Stimulated activated CD4-positive, alpha-beta T cell treated with anti-CD3 and anti-CD28 coated beads, Interleukin-12 subunit alpha, Interleukin-12 subunit beta, amount 100 ng/mL, for 24 hours (primary cell): ENCODE results near the gene GSG1L.
"Not testable (repeated sequence)": the region's sequence is repeated elsewhere in the genome, so short reads cannot be mapped to it uniquely, and the experiment has no call there.

ENCODE experiments used
- DNase-seq, 2 experiments: peaks; one replicate each; pipeline ENCODE4 v3.0.0-alpha.2; 2020; ENCODE audit warnings: low read depth in 2 of 2

GSG1L gene

GRCh38 chr16:27980919-27981700, 82.4 kb downstream of the GSG1L start:
- DNase-seq, result no peak

GRCh38 chr16:27980076-27980775, 83.3 kb downstream of the GSG1L start:
- DNase-seq, result no peak

- not testable (repeated sequence) for DNase-seq
Measured at GRCh38 chr16:27979668-27980067, 83.8 kb downstream of the GSG1L start.

GRCh38 chr16:27978876-27979275, 84.6 kb downstream of the GSG1L start:
- DNase-seq, result no peak

GRCh38 chr16:27977966-27978365, 85.5 kb downstream of the GSG1L start:
- DNase-seq, result no peak

- no peak for DNase-seq
Measured at GRCh38 chr16:27976990-27977389, 86.5 kb downstream of the GSG1L start.

- DNase-seq, result no peak
Measured at GRCh38 chr16:27974896-27975540, 88.5 kb downstream of the GSG1L start.

GRCh38 chr16:27973678-27974077, 89.8 kb downstream of the GSG1L start:
- no peak for DNase-seq

- peak; percentile 5 to 35 for DNase-seq
Measured at GRCh38 chr16:27972500-27972899, 91.0 kb downstream of the GSG1L start.

GRCh38 chr16:27969574-27969973, 93.9 kb downstream of the GSG1L start:
- no peak for DNase-seq

- no peak for DNase-seq
Measured at GRCh38 chr16:27967169-27967568, 96.3 kb downstream of the GSG1L start.

GRCh38 chr16:27966756-27967155, 96.8 kb downstream of the GSG1L start:
- no peak for DNase-seq

- DNase-seq, result no peak
Measured at GRCh38 chr16:27965801-27966200, 97.7 kb downstream of the GSG1L start.

GRCh38 chr16:27963471-27963965, 100.0 kb downstream of the GSG1L start:
- no peak for DNase-seq

GRCh38 chr16:27962197-27962596, 101.3 kb downstream of the GSG1L start:
- DNase-seq, result no peak

- no peak for DNase-seq
Measured at GRCh38 chr16:27961296-27961620, 102.3 kb downstream of the GSG1L start.

- no peak for DNase-seq
Measured at GRCh38 chr16:27960619-27961295, 102.8 kb downstream of the GSG1L start.

GRCh38 chr16:27959914-27960313, 103.6 kb downstream of the GSG1L start:
- DNase-seq, result no peak

GRCh38 chr16:27954191-27954590, 109.3 kb downstream of the GSG1L start:
- no peak for DNase-seq

GRCh38 chr16:27952811-27953210, 110.7 kb downstream of the GSG1L start:
- no peak for DNase-seq

GRCh38 chr16:27951489-27952120, 111.9 kb downstream of the GSG1L start:
- no peak for DNase-seq
